Subcutaneous preadipocyte (primary cell): Measurements from ENCODE around the gene SLC16A3. TPM values are rescaled to one million over a fixed set of nuclear protein-coding genes. Genes with fewer than 3 reads are reported as not detected.

Source experiments
- total RNA-seq: library from RNA; depleted of rRNA; stranded (reverse); fragments of >200 nt; gene quantifications from 2 replicates; pipeline ENCODE4 v1.2.3, GENCODE V29; 2012

SLC16A3 gene
- 64.7 and 108 TPM in 2 replicates for total RNA-seq

DNA sequence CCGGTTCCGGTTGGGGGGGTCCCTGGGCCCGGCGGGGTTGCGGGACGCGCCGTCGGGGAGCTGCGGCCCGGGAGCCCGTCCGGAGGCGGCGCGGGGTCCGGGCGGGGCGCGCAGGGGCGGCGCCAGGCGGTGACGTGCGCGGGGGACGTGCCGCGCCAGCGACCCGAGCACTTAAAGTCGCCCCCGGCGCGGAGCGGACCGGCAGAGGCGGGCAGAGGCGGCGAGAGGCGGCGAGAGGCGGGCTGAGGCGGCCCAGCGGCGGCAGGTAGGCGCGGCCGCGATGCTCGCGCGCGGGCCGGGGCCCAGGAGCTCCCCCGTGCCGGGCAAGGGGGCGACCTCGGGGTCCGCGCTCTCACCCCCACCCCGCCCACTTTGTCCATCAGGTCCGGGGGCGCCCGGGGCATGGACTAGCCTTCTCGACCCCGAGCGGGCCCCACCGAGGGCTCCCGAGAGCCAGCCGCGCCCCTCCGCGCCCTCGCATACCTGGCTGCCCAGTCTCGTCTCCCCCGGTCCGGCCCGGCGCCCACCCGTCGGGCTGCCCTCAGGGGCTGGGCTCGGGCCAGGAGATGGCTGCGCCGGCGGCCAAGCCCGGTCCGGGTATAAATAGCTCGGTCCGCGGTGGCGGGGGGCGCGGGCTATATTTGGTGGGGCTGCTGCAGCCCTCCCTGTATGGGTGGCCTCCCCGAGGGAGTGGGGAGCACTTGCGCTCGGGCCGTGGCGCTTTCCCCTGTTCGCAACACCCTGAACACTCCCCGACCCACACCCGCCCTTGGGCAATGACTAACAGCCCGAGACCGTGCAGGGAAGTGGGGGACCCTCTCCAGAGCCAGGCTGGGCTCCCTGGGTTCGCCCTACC, at the start of gene SLC16A3:
SLC16A3 (plus strand) TSS at position 201 of the 856 bp plus-strand sequence. CDS start 6,967 bp downstream, outside the sequence.

DNA sequence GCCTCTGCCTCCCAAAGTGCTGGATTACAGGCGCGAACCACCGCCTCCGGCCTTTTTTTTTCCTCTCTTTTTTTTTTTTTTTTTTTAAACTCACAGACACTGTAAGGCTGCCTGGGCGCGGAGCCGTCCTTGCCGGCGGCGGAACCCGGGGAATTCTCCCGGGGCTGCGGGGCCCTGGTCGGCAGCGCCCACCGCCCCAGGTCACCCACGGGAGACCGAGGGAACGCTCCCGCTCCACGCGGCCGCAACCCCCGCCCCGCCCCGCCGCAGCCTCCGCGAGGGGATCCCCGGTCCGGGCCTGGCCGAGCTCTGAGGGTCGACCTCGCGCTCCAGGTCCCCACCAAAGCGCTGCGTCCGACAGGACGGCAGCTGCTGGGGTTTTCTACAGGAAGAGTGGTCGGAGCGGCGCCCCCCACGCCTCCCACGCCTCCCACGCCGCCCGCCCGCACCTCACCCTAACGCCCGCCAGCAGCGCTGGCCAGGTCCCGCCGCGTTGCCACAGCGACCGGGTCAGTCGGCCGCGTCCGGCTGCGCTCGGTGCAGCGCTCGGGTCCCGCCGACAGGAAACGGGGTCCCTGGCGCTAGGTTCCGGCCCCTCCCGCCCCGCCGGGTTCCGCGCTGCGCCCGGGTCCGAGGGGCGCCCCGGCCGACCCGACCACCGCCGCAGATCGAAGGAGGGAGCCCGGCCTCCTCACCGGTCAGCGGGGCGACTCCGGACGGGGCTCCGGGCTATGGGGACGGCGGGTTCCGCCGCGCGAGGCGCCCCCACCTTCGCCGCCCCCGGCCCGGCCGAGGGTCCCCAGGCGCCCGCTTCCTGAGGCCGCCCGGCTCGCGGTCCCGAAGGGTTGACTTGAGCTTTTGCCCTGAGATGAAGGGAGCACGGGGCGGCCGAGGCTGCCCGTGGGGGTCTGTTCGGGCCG, 16.3 kb upstream of the SLC16A3 start, which contains the start of gene CCDC57:
CCDC57 (minus strand) TSS at position 512 of the 920 bp plus-strand sequence. CDS start 10,898 bp downstream, outside the sequence.

DNA sequence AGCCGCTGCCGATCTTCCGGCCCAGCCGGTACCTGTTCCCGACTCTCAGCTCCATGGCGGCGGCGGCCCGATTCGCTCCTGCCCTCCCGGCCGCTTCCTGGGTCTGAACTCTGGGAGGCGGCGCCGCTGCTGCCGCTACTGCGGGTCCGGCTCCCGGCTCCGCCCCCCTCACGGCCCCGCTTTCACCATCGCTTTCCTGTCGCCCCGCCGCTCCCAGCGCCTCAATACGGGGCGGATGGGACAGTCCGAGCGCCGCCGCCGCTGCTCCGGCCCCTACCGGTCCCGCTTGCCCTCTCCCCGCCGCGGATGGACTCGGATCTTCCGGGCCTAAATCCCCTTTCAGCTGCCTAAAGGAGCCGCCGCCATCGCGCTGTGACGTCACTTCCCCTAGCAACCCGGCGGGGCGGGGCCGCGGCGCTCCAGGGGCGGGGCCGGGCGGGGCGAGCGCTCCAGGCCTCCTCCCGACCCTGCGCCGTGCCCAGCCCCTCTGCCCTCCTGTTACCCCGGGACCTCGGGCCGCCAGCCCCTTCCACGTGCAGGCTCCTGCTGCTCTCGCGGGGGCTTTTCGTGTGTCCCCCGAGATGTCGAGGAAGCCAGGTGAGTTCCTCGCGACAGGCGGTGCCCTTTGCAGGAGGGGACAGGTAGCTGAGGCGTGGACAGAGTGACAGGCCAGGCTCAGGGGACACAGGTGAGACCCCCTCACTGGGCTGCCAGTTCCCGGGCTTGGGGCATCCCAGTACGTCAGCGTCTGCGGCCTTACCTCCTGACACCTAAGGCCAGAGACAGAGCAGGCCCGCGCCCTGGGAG, 44.7 kb downstream of the SLC16A3 start, which contains the start of gene CSNK1D:
CSNK1D (minus strand) TSS at position 374 of the 807 bp plus-strand sequence; CDS start at position 55, 319 bp downstream.

Other genes with a start within 250 kb of the SLC16A3 start
- gene CENPX, start 206.2 kb upstream of the SLC16A3 start, total RNA-seq: 43.0 and 46.9 TPM in 2 replicates
- gene LRRC45, start 205.7 kb upstream of the SLC16A3 start, total RNA-seq: 16.2 and 16.9 TPM in 2 replicates
- 7.8 and 16.2 TPM in 2 replicates for gene RAC3, start 197.4 kb upstream of the SLC16A3 start, total RNA-seq
- 47.7 and 62.1 TPM in 2 replicates for gene DCXR, start 191.3 kb upstream of the SLC16A3 start, total RNA-seq
- 29.8 and 38.5 TPM in 2 replicates for gene RFNG, start 177.2 kb upstream of the SLC16A3 start, total RNA-seq
- 105 and 113 TPM in 2 replicates for gene GPS1, start 177.1 kb upstream of the SLC16A3 start, total RNA-seq
- gene DUS1L, start 163.2 kb upstream of the SLC16A3 start, total RNA-seq: 56.2 and 74.1 TPM in 2 replicates
- gene FASN, start 130.8 kb upstream of the SLC16A3 start, total RNA-seq: 231 and 392 TPM in 2 replicates
- 18.7 and 26.6 TPM in 2 replicates for gene CCDC57, start 16.2 kb upstream of the SLC16A3 start, total RNA-seq
- 37.1 and 48.5 TPM in 2 replicates for gene CSNK1D, start 44.7 kb downstream of the SLC16A3 start, total RNA-seq
- 0.39 TPM in 1 of 2 replicates, not detected in the other for gene CD7, start 88.6 kb downstream of the SLC16A3 start, total RNA-seq
- 35.4 and 60.3 TPM in 2 replicates for gene SECTM1, start 104.7 kb downstream of the SLC16A3 start, total RNA-seq
- gene TEX19, start 130.2 kb downstream of the SLC16A3 start, total RNA-seq: under 0.01 TPM in 1 of 2 replicates, not detected in the other
- not detected in 2 replicates for gene UTS2R, start 142.7 kb downstream of the SLC16A3 start, total RNA-seq
- gene HEXD, start 189.3 kb downstream of the SLC16A3 start, total RNA-seq: 9.6 and 10.7 TPM in 2 replicates
- 19.7 and 25.7 TPM in 2 replicates for gene OGFOD3, start 189.5 kb downstream of the SLC16A3 start, total RNA-seq
- 57.3 and 58.3 TPM in 2 replicates for gene CYBC1, start 221.7 kb downstream of the SLC16A3 start, total RNA-seq
- gene NARF, start 229.7 kb downstream of the SLC16A3 start, total RNA-seq: 20.1 and 32.0 TPM in 2 replicates